GM12878 (cell line): ENCODE data around the gene PTPN13.

Experiments
- CEBPZ ChIP-seq: fragments of 150-350 bp; IDR thresholded peaks from 2 replicates; pipeline ENCODE4 v1.6.1; 2016; ENCODE audit warnings: low read depth, low read length
- CTCF ChIP-seq, 3 experiments: IDR thresholded peaks in 2 of 3; conservative IDR thresholded peaks in 1 of 3; 2 replicates each; pipeline ENCODE4 v1.5.1; 2011; ENCODE audit warnings: low read depth in 3 of 3, low read length in 3 of 3, mild to moderate bottlenecking in 3 of 3, control low read depth in 2 of 3, moderate library complexity in 2 of 3, inconsistent platforms in 1 of 3, mixed read lengths in 1 of 3; ENCODE audit not compliant: control insufficient read depth in 2 of 3, insufficient read depth in 1 of 3; ENCODE audit errors: extremely low read depth in 1 of 3
- EP300 ChIP-seq, 2 experiments: fragments of 150-350 bp in 1 of 2; IDR thresholded peaks; 2 replicates each; pipeline ENCODE4 v1.6.1; 2011 to 2012; ENCODE audit warnings: low read depth in 2 of 2, low read length in 2 of 2, borderline replicate concordance in 1 of 2, improper control_type of control experiment in 1 of 2, inconsistent platforms in 1 of 2; ENCODE audit not compliant: control insufficient read depth in 1 of 2
- EZH2 ChIP-seq: IDR thresholded peaks from 2 replicates; pipeline ENCODE4 v1.6.1; 2012; ENCODE audit warnings: low read depth, mild to moderate bottlenecking, control low read depth, inconsistent platforms, low read length, borderline replicate concordance; ENCODE audit not compliant: control insufficient read depth
- FOXK2 ChIP-seq: fragments of 450-650 bp; IDR thresholded peaks from 2 replicates; pipeline ENCODE4 v1.6.1; 2017; ENCODE audit warnings: mild to moderate bottlenecking, moderate library complexity
- IRF3 ChIP-seq: fragments of 450-650 bp; IDR thresholded peaks from 2 replicates; pipeline ENCODE4 v1.6.1; 2014; ENCODE audit warnings: mild to moderate bottlenecking
- MEF2B ChIP-seq: fragments of 450-650 bp; IDR thresholded peaks from 2 replicates; pipeline ENCODE4 v1.6.1; 2018; ENCODE audit warnings: mild to moderate bottlenecking, moderate library complexity; ENCODE audit not compliant: partially characterized antibody, poor library complexity, severe bottlenecking
- PML ChIP-seq: IDR thresholded peaks from 2 replicates; pipeline ENCODE4 v1.6.1; 2012; ENCODE audit warnings: low read length, inconsistent platforms
- POLR2A ChIP-seq: IDR thresholded peaks from 2 replicates; pipeline ENCODE4 v1.6.1; 2011; ENCODE audit warnings: low read depth, mild to moderate bottlenecking, low read length
- POLR2AphosphoS5 ChIP-seq: IDR thresholded peaks from 2 replicates; pipeline ENCODE4 v1.6.1; 2011; ENCODE audit warnings: mild to moderate bottlenecking, low read length, inconsistent platforms
- ZNF274 ChIP-seq: IDR thresholded peaks from one replicate; pipeline ENCODE4 v1.8.0; 2011; ENCODE audit not compliant: insufficient read length, insufficient read depth

GRCh38 chr4:86596807-86597206 lies 2.7 kb downstream of the PTPN13 start:
- TF ChIP-seq IRF3 (no peak), CEBPZ (no peak), CTCF (IDR thresholded peaks at IDR 0.05 in 2 of 3, conservative IDR thresholded peaks at IDR 0.05 in 1 of 3; ENCODE audit: control insufficient read depth in 2 of 3, extremely low read depth in 1 of 3, insufficient read depth in 1 of 3, low read depth in 3 of 3, low read length in 3 of 3) (no peak), EZH2 (no peak), POLR2A (no peak), ZNF274 (no peak), FOXK2 (no peak), EP300 (IDR thresholded peaks at IDR 0.05; ENCODE audit: borderline replicate concordance in 1 of 2, control insufficient read depth in 1 of 2, low read depth in 2 of 2, low read length in 2 of 2) (no peak), MEF2B (no peak), POLR2AphosphoS5 (no peak), PML (no peak)
